Nephron (organoid): ENCODE results near the gene CLIP1.

Source experiments
- H3K27ac Mint-ChIP-seq, 3 experiments: 2 replicates each; pipeline ENCODE4 v1.8.0; 2020; ENCODE audit warnings: mixed read lengths in 3 of 3, mild to moderate bottlenecking in 2 of 3, moderate library complexity in 1 of 3
- H3K27me3 Mint-ChIP-seq: 2 replicates; pipeline ENCODE4 v1.8.0; 2021; ENCODE audit warnings: low read depth, mild to moderate bottlenecking, moderate library complexity, mixed read lengths
- H3K36me3 Mint-ChIP-seq: 2 replicates; pipeline ENCODE4 v1.8.0; 2020; ENCODE audit warnings: low read depth, mixed read lengths
- H3K4me1 Mint-ChIP-seq: 2 replicates; pipeline ENCODE4 v1.8.0; 2020; ENCODE audit warnings: mixed read lengths
- H3K4me3 Mint-ChIP-seq, 3 experiments: 2 replicates each; pipeline ENCODE4 v1.8.0; 2020; ENCODE audit warnings: mild to moderate bottlenecking in 3 of 3, mixed read lengths in 3 of 3, moderate library complexity in 2 of 3
- H3K9me3 Mint-ChIP-seq: 2 replicates; pipeline ENCODE4 v1.8.0; 2020; ENCODE audit warnings: mixed read lengths
- TF ChIP-seq, protein P1 (sequence below), 3 experiments: fragments of 200-600 bp; sonication (generic); IDR thresholded peaks; one replicate each; pipeline ENCODE4 v1.5.0; 2021; ENCODE audit warnings: antibody characterized with exemption in 3 of 3; ENCODE audit not compliant: unreplicated experiment in 3 of 3

CLIP1 gene

DNA sequence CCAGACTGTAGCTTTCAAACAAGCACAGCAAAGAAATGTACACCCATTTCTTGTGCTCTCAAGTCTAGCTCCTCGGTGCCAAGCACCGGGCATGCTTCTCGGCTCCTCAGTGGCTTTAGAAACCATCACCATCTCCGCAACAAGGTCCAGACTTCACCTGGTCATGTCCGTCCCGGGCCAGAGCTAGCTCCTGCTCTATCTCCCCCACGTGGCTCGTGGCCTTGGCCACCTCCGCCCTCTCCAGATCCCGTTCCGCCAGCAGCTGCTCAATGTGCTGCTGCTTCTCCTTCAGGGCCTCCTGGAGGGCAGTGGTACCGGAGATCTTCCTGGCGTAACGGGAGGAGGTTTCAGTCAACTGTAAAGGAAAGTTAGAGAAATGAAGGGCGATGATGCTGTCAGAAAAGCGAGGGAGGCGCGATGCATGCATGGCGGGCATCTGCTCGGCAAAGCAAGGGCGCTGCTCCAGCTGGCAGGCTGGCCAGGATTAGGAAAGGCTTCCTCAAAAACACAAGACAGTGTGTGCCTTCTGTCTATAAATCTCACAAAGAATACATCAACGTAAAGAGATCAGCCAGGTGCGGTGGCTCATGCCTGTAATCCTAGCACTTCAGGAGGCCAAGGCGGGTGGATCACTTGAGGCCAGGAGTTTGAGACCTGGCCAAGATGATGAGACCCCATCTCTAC, 67.4 kb downstream of the CLIP1 start:
- peaks cover 55% of the 10 kb centered on the region for H3K36me3 Mint-ChIP-seq
- no peaks in the 10 kb centered on the region for H3K27me3 Mint-ChIP-seq
- TF ChIP-seq, protein P1, sequence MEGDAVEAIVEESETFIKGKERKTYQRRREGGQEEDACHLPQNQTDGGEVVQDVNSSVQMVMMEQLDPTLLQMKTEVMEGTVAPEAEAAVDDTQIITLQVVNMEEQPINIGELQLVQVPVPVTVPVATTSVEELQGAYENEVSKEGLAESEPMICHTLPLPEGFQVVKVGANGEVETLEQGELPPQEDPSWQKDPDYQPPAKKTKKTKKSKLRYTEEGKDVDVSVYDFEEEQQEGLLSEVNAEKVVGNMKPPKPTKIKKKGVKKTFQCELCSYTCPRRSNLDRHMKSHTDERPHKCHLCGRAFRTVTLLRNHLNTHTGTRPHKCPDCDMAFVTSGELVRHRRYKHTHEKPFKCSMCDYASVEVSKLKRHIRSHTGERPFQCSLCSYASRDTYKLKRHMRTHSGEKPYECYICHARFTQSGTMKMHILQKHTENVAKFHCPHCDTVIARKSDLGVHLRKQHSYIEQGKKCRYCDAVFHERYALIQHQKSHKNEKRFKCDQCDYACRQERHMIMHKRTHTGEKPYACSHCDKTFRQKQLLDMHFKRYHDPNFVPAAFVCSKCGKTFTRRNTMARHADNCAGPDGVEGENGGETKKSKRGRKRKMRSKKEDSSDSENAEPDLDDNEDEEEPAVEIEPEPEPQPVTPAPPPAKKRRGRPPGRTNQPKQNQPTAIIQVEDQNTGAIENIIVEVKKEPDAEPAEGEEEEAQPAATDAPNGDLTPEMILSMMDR (IDR thresholded peaks at IDR 0.05; ENCODE audit: unreplicated experiment in 3 of 3): no peak
- H3K9me3 Mint-ChIP-seq: peaks cover 2% of the 10 kb centered on the region
- no peak overlapping the region for H3K4me3 Mint-ChIP-seq
- H3K4me1 Mint-ChIP-seq: peaks cover 11% of the 10 kb centered on the region
- no peak overlapping the region for H3K27ac Mint-ChIP-seq

DNA sequence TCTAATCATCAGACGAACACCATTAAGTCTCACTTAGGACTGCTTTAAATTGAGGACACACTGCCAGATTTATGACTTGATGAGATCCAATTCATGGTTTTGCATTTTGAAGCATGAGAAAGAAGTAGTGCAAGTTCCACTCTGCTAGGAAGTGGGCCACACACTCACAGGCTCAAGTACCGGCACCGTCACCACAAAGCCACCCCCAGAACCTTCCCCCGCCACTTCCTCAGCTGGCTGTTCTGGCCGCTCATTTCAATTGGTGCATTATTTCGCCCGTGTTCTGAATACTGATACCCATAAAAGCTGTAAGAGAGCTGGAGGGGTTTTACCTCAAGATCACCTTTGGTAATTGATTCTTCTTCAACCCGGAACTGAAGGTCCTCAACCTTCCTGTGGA, 70.1 kb downstream of the CLIP1 start:
- peaks cover 54% of the 10 kb centered on the region for H3K36me3 Mint-ChIP-seq
- H3K27ac Mint-ChIP-seq: no peak overlapping the region
- peaks cover 2% of the 10 kb centered on the region for H3K9me3 Mint-ChIP-seq
- peaks cover 11% of the 10 kb centered on the region for H3K4me1 Mint-ChIP-seq
- no peaks in the 10 kb centered on the region for H3K27me3 Mint-ChIP-seq
- no peak overlapping the region for H3K4me3 Mint-ChIP-seq
- TF ChIP-seq, protein P1 (IDR thresholded peaks at IDR 0.05; ENCODE audit: unreplicated experiment in 3 of 3): no peak

DNA sequence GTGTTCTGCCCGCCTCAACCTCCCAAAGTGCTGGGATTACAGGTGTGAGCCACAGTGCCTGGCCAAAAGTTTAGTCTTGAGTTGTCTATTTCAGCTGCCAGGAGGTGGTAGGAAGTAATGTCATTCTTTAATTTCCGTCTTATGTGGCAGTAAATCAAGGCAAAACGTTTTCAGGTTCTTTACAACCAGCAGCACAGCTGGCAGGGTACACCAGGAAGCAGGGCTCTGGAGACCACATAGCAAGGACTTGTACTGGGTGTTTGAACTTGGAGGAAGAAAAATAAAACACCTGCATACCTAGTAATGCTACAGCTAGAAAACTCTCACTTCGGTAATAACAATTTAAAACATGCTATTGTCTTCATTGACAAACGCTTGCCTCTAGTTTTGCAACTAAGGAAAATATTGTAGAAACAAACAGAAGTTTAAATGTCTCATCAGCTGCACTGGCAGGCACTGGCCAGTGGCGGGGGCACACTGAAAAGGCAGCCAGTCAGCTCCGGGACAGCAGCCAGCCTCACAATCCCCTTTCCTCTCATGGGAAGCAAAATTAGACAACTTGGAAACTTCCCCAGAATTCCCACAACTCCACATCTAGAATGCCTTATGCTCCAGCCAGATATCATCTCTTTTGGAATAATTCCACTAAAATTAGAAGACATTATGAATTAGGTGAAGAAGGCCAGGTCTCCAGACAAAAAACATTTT, 72.2 kb downstream of the CLIP1 start:
- peaks cover 6% of the 10 kb centered on the region for H3K4me1 Mint-ChIP-seq
- no peaks in the 10 kb centered on the region for H3K9me3 Mint-ChIP-seq
- TF ChIP-seq, protein P1 (IDR thresholded peaks at IDR 0.05; ENCODE audit: unreplicated experiment in 3 of 3): no peak
- no peaks in the 10 kb centered on the region for H3K27me3 Mint-ChIP-seq
- no peak overlapping the region for H3K27ac Mint-ChIP-seq
- H3K36me3 Mint-ChIP-seq: peaks cover 45% of the 10 kb centered on the region
- no peak overlapping the region for H3K4me3 Mint-ChIP-seq

DNA sequence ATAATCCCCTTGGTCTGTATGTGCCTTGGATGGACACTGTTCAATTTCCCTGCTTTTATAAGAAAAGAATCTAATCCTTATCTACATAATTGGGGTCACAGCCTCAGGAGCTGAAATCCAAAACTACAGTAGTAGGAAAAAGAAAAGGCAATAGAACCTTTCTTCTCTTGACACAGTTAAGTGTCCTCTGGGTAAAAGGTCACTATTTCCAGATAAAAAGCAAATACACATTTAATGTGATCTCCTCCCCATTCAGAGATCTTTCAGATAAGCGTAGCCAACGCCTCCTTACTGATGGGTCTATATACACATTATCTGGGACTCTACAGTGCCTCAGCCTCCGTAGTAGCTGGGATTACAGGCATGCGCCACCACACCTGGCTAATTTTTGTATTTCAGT, 73.4 kb downstream of the CLIP1 start:
- Mint-ChIP-seq H3K4me3 (no peak overlapping the region), H3K36me3 (peaks cover 35% of the 10 kb centered on the region), H3K9me3 (no peaks in the 10 kb centered on the region), H3K27me3 (no peaks in the 10 kb centered on the region), H3K4me1 (peaks cover 6% of the 10 kb centered on the region), H3K27ac (no peak overlapping the region)
- TF ChIP-seq, protein P1 (IDR thresholded peaks at IDR 0.05; ENCODE audit: unreplicated experiment in 3 of 3): no peak

DNA sequence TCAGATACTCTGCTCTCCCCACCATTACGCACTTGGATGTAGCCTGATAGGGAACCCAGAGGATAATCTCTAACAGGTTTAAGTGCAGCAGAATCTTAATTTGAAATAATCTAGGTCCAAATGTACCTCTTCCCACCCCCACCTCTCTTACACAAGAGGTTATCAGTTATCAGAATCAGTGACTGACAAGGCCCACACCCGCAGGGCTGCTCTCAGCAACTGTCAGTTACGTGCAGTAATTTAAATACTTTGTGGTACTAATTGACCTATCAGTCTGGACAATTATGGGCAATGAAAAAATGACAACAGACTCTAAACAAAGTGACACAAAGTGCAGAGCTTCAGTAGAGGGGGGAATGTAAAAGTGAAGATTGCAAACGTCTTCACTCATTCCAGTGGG, 74.0 kb downstream of the CLIP1 start:
- TF ChIP-seq, protein P1 (IDR thresholded peaks at IDR 0.05; ENCODE audit: unreplicated experiment in 3 of 3): no peak
- no peak overlapping the region for H3K4me3 Mint-ChIP-seq
- H3K4me1 Mint-ChIP-seq: peaks cover 6% of the 10 kb centered on the region
- peaks cover 35% of the 10 kb centered on the region for H3K36me3 Mint-ChIP-seq
- H3K27ac Mint-ChIP-seq: no peak overlapping the region
- H3K9me3 Mint-ChIP-seq: no peaks in the 10 kb centered on the region
- no peaks in the 10 kb centered on the region for H3K27me3 Mint-ChIP-seq

DNA sequence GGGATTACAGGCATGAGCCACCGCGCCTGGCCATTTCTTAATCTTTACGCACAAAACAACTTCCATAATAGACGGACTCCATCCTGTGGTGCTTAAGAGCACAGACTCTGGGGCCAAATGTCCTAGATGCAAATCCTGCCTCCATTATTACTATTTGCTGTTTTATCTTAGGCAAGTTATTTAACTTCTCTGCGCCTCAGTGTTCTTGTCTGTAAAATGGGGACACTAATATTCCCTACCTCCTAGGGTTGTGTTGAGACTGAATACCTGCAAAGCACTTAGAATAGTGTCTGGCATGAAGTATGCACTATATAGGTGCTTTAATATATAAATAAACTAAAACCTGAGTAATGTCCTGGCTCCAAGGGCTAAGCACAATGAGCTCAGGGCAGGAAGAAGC, 76.4 kb downstream of the CLIP1 start:
- H3K9me3 Mint-ChIP-seq: no peaks in the 10 kb centered on the region
- no peaks in the 10 kb centered on the region for H3K27me3 Mint-ChIP-seq
- TF ChIP-seq, protein P1 (IDR thresholded peaks at IDR 0.05; ENCODE audit: unreplicated experiment in 3 of 3): no peak
- peaks cover 29% of the 10 kb centered on the region for H3K36me3 Mint-ChIP-seq
- H3K4me3 Mint-ChIP-seq: no peak overlapping the region
- peaks cover 6% of the 10 kb centered on the region for H3K4me1 Mint-ChIP-seq
- no peak overlapping the region for H3K27ac Mint-ChIP-seq
